SH-SY5Y (cell line): Measurements from ENCODE around the gene SRY.

Source experiments
- GATA2 ChIP-seq: IDR thresholded peaks from 2 replicates; pipeline ENCODE4 v1.6.1; 2011; ENCODE audit warnings: mild to moderate bottlenecking, low read depth, low read length
- GATA3 ChIP-seq: IDR thresholded peaks from 2 replicates; pipeline ENCODE4 v1.6.1; 2011; ENCODE audit warnings: low read depth, mild to moderate bottlenecking, low read length, moderate library complexity

- TF ChIP-seq GATA3 (no peak), GATA2 (no peak)
These were observed 47.7 kb upstream of the SRY start for GRCh38 chrY:2835230-2835629.
